ENCODE measurements around the gene OSBPL10.

Gene OSBPL10

GRCh38 chr3:31841515-31841914 lies 139.5 kb downstream of the OSBPL10 start:
- no peak for DNase-seq

- DNase-seq = no peak
These were observed 140.8 kb downstream of the OSBPL10 start for GRCh38 chr3:31840252-31840651.

GRCh38 chr3:31839144-31839917 lies 141.7 kb downstream of the OSBPL10 start:
- DNase-seq = no peak

GRCh38 chr3:31836131-31837075 lies 144.7 kb downstream of the OSBPL10 start:
- DNase-seq = no peak

- no peak for DNase-seq
These were observed 147.5 kb downstream of the OSBPL10 start for GRCh38 chr3:31833391-31834190.

- DNase-seq = no peak
These were observed 148.5 kb downstream of the OSBPL10 start for GRCh38 chr3:31832551-31832950.

GRCh38 chr3:31831591-31831990 lies 149.5 kb downstream of the OSBPL10 start:
- no peak for DNase-seq

- DNase-seq = no peak
These were observed 151.1 kb downstream of the OSBPL10 start for GRCh38 chr3:31829826-31830426.

- DNase-seq = no peak
These were observed 152.1 kb downstream of the OSBPL10 start for GRCh38 chr3:31829010-31829409.

GRCh38 chr3:31828007-31828406 lies 153.1 kb downstream of the OSBPL10 start:
- no peak for DNase-seq

- no peak for DNase-seq
These were observed 157.9 kb downstream of the OSBPL10 start for GRCh38 chr3:31823184-31823583.

- no peak for DNase-seq
These were observed 159.9 kb downstream of the OSBPL10 start for GRCh38 chr3:31821118-31821517.

GRCh38 chr3:31819441-31819840 lies 161.6 kb downstream of the OSBPL10 start:
- DNase-seq = no peak

- DNase-seq = no peak
These were observed 163.6 kb downstream of the OSBPL10 start for GRCh38 chr3:31817411-31817966.

- DNase-seq = no peak
These were observed 165.2 kb downstream of the OSBPL10 start for GRCh38 chr3:31815631-31816440.

GRCh38 chr3:31815006-31815405 lies 166.1 kb downstream of the OSBPL10 start:
- no peak for DNase-seq

GRCh38 chr3:31813686-31814085 lies 167.4 kb downstream of the OSBPL10 start:
- DNase-seq = no peak

GRCh38 chr3:31813197-31813596 lies 167.9 kb downstream of the OSBPL10 start:
- DNase-seq = no peak

GRCh38 chr3:31810991-31811433 lies 170.1 kb downstream of the OSBPL10 start:
- DNase-seq = no peak

GRCh38 chr3:31808143-31808720 lies 172.8 kb downstream of the OSBPL10 start:
- no peak for DNase-seq

Data from NCI-H1694 (cell line).